Amniotic stem cell (primary cell): ENCODE data around the gene STIM1.

Experiments used
- DNase-seq: peaks from one replicate; lab custom pipeline; 2025; lab: John Stamatoyannopoulos, UW

Gene STIM1

GRCh38 chr11:3952715-3953114 lies 97.3 kb downstream of the STIM1 start:
- no peak for DNase-seq

DNA sequence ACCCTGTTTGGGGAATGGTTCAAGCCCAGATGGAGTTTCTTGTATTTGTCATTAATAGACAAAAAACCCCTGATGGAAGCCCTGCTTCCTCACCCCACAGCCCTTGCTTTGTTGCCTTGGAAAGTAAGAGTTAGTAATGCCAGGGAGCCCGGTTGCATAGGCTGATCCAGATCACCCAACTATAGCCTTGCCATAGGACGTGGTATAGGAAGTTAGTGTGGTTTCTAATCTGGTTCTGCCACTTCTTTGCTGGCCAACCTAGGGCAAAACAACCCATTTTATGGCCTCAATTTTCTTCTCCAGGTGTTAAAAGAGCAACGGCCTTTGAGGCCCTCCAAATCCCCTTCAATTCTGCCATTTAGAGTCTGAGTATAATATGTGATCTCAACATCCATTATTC lies 97.9 kb downstream of the STIM1 start:
- no peak for DNase-seq

- DNase-seq, result no peak
These were observed 99.2 kb downstream of the STIM1 start for GRCh38 chr11:3954448-3955298.

- DNase-seq, result no peak
These were observed 99.8 kb downstream of the STIM1 start for GRCh38 chr11:3955299-3955665.

DNA sequence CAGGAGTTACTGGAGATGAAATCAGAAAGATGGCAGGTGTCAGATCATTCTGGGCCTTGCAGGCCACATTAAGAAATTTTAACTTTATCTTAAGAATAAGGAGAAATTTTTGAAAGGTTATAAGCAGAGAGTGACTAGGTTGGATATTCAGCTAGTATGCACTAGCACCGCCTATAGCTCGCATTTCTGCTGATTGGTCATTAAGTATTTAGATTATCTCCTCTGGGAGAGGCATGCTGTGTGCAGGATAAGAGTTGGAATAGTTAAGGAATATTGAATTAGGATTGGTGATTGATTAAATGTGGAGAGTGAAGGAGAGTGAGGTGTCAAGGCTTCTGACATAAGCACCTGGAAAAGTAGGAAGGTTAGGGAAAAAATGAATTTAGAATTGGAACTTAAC lies 100.6 kb downstream of the STIM1 start:
- DNase-seq, result no peak

DNA sequence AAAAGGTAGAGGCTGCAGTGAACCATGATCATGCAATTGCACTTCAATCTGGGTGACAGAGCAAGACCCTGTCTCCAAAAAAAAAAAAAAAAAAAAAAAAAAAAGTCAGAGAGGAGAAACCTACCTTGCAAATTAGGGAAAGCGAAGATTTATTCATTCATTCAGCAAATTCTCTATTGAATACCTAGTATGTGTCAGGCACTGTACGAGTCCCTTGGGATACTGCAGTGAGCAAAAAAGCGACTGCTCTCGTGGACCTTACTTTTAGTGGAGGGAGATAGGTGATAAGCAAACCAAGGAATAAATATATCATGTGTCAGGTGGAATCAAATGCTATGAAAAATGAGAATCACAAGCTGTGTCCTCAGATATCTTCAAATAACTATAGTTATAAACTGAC lies 101.3 kb downstream of the STIM1 start:
- no peak for DNase-seq

DNA sequence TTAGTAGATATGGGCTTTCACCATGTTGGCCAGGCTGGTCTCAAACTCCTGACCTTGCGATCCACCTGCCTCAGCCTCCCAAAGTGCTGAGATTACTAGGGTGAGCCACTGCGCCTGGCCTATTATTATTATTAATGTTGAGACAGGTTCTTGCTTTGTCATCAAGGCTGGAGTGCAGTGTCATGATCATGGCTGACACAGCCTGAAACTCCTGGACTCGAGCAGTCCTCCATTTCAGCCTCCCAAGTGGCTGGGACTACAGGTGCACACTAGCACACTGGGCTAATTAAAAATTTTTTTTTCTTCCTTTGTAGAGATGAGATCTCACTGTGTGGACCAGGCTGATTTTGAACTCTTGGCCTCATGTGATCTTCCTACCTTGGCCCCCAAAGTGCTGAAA lies 102.0 kb downstream of the STIM1 start:
- DNase-seq, result no peak

DNA sequence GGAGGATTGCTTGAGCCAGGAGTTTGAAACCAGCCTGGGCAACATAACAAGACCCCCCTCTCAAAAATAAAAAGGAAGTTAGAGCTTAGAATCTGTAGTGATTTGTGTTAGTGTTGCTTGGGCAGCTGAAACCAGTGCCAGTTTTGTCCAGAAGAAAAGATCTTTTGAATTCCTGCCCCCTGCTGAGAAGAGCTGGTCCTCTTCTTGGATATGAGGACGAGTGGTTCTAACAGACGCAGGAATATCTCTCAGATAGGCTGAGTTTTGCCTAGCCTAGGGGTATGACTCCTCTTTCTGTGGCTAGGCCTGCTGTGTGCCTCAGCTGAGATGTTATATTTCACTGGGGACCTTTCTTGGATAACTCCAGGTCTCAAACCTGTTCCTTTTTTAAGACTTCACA lies 102.8 kb downstream of the STIM1 start:
- no peak for DNase-seq

GRCh38 chr11:3959015-3959902 lies 103.8 kb downstream of the STIM1 start:
- no peak for DNase-seq

DNA sequence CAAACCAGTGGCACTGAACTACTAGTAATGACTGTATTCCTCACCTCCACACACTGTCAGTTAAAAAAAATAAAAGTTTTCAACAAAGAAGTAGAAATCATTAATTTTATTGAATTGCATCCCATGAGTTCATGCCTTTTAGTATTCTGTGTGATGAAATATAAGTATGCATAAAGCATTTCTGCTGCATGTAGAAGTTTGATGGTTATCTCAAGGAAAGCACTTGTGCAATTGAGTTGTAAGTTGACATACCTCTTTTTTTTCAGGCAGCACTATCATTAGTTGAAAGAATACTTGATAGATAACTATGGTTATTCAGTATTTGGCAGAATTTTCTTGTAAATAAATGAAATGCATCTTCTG lies 104.4 kb downstream of the STIM1 start:
- DNase-seq, result no peak

DNA sequence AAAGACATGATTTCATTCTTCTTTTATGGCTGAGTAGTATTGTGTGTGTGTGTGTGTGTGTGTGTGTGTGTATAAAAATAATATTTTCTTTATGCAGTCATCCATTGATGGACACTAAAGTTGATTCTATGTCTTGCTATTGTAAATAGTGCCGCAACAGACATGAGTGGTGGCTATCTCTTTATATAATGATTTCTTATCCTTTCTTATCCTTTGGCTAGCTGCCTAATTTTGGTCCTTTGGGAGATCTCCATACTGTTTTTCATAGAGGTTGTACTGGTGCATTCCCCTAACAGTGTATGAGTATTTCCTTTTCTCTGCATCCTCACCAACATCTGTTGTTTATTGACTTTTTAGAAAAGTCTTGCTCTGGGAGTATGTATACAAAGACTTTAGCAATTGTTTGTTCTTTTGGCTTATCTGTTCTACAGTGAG lies 107.0 kb downstream of the STIM1 start:
- no peak for DNase-seq

DNA sequence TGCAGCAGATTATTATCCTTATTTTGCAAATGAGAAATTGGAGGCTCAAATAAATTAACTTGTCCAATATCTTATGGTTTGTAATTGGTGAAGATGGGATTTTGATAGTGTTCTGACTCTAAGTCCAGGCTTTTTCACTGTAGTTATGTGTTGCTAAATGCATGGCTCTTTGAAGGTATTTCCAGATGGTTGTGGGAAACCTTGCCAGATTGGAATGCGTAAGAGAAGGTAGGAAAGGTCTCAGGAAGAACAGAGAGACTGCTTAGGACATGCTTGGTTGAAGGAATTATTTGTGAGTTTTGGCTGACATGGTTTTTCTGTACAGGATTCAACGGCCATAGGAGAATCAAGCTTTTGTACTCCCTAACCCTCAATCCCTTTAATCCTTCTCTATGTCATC lies 108.6 kb downstream of the STIM1 start:
- no peak for DNase-seq

- DNase-seq, result no peak
These were observed 109.6 kb downstream of the STIM1 start for GRCh38 chr11:3964935-3965604.

DNA sequence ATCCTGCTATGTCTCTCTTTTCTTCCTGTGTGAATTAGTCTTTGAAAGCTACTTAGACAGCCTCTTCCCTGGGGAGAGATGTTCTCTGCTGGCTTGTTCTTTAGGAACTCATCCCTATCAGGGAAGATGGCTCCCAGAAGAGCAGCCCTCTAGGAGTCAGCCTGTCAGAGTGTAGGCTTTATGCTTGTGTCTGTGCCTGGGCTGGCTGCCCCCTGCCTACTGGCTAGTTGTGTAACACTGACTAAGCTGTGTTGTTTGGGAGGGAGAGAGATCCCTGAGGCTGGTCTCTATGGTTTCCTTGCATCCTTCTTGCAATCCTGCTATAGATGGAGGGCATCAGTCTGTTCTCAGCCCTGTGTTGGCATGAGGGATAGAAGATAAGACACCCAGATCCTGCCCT lies 112.2 kb downstream of the STIM1 start:
- DNase-seq, result no peak

GRCh38 chr11:3969200-3969599 lies 113.7 kb downstream of the STIM1 start:
- DNase-seq, result no peak

GRCh38 chr11:3969613-3970012 lies 114.1 kb downstream of the STIM1 start:
- no peak for DNase-seq

DNA sequence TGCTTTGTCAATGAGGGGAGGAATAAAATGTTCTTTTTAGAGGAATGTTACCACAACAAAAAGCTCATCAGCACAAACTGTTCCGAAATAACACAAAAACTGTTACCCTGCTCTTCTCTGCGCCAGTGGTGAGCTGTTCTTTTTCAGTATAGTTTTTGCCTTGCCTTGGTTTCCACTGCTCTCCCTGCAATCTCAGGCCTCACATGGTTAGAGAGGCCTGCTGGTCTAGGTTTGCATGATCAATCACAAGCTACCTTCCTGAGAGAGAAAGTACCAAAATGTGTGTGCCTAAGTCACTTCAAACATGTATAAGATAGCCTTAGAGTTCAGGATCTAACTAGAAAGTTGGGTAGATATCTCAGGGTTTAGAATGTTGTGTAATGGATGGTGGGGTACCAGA lies 114.6 kb downstream of the STIM1 start:
- no peak for DNase-seq

- DNase-seq, result no peak
These were observed 116.4 kb downstream of the STIM1 start for GRCh38 chr11:3971756-3972404.

GRCh38 chr11:3972431-3972830 lies 117.0 kb downstream of the STIM1 start:
- DNase-seq, result no peak

DNA sequence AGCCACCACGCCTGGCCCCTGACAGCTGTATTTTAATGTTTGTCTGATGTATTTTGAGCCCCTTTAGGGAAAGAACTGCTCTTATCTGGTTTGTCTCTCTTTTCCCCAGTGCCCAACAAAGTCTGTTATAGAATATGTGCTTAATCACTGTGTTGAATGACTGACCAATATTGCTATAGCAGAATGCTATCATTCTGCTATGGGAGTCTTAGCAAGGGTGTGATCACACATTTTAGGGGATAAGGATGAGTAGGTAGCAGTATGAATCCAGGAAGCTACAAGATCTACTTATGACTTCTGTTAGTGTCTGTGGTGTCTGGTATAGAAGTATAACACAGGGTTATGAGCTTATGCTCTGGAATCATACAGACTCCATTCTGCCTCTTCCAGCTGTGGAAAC lies 121.6 kb downstream of the STIM1 start:
- DNase-seq, result no peak

DNA sequence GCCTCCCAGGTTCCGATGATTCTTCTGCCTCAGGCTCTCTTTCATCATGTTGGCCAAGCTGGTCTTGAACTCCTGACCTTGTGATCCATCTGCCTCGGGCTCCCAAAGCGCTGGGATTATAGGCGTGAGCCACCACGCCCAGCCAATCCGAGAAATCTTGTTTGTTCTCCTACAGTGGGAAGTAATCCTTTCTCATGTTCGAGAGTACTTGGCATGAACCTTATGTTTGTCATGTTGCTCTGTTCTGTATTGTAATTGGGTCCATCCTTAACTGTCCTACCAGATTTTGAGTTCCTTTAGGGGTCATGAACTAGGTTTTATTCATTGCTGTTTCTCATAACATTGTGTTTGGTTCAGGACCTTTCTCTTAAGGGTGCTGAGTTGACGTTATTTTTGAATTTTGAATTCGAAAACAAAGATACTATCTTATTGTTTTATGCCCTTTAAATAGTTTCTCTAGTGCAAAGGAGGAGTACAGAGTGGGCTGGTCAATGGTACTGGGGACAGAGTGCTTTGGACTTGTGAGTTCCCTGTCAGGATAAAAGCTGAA lies 125.7 kb downstream of the STIM1 start:
- no peak for DNase-seq

DNA sequence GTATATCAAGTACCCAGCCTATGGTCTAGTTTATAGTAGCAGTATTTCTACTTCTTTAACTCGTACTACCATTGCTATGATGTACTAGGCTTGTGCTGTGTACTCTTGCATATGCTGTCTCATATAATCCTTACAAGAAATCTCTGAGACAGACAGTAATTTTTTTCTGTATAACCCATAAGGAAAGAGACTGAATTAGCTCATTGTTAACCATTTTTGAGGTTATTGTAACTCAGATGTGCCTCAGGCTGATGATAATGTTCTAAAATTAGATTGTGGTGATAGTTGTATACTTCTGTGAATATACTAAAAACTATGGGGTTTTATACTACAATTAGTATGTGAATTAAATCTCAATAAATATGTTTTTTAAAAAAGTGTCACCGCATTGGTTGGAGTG lies 127.0 kb downstream of the STIM1 start:
- no peak for DNase-seq
